ENCODE data around the gene ZNF750.

The ZNF750 gene

DNA sequence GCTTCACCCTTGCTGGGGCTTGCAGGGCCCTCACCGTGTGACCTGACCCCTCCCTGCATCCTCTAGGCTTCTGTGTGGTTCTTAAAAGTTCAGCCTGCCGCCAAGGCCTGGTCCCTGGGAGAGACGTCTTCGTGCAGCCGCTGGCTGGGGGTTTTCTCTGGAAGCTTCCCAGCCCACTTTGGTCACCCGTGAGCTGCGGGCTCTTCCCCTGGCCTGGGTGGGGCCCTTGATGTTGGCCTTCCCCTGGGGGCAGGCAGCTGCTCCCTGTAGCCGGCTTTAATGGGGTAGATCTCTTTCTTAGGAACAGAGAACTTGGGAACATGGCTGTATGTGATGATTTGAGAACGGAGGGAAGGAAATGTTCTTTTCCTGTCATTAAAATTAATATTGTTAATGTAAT lies 32.7 kb downstream of the ZNF750 start:
- peaks cover 0 to 56% (median 34%) of the 10 kb centered on the region in 5 donors for H3K36me3 ChIP-seq (ENCODE audit: control insufficient read depth in 5 of 5, insufficient read depth in 5 of 5, low read length in 5 of 5)
- no peaks in the 10 kb centered on the region for H3K27me3 ChIP-seq (ENCODE audit: control insufficient read depth in 5 of 5, insufficient read depth in 4 of 5, low read length in 5 of 5)
- no peak overlapping the region for H3K4me3 ChIP-seq (ENCODE audit: low read depth in 1 of 5, low read length in 5 of 5)
- H3K9ac ChIP-seq (ENCODE audit: low read length in 5 of 5), result no peak overlapping the region
- H3K9me3 ChIP-seq (ENCODE audit: control insufficient read depth in 5 of 5, low read length in 5 of 5), result no peaks in the 10 kb centered on the region
- H3K4me1 ChIP-seq (ENCODE audit: control insufficient read depth in 5 of 5, insufficient read depth in 5 of 5, low read length in 5 of 5), result peaks cover 12 to 41% (median 23%) of the 10 kb centered on the region in 5 donors
- H3K27ac ChIP-seq (ENCODE audit: low read depth, low read length), result no peak overlapping the region

- no peak overlapping the region for H3K27ac ChIP-seq (ENCODE audit: low read depth, low read length)
- H3K9me3 ChIP-seq (ENCODE audit: control insufficient read depth in 5 of 5, low read length in 5 of 5), result peaks cover 0 to under 1% (median 0%) of the 10 kb centered on the region in 5 donors
- peaks cover 0 to 54% (median 32%) of the 10 kb centered on the region in 5 donors for H3K36me3 ChIP-seq (ENCODE audit: control insufficient read depth in 5 of 5, insufficient read depth in 5 of 5, low read length in 5 of 5)
- no peak overlapping the region for H3K9ac ChIP-seq (ENCODE audit: low read length in 5 of 5)
- H3K4me1 ChIP-seq (ENCODE audit: control insufficient read depth in 5 of 5, insufficient read depth in 5 of 5, low read length in 5 of 5), result peaks cover 12 to 41% (median 23%) of the 10 kb centered on the region in 5 donors
- H3K27me3 ChIP-seq (ENCODE audit: control insufficient read depth in 5 of 5, insufficient read depth in 4 of 5, low read length in 5 of 5), result no peaks in the 10 kb centered on the region
- no peak overlapping the region for H3K4me3 ChIP-seq (ENCODE audit: low read depth in 1 of 5, low read length in 5 of 5)
Observed at GRCh38 chr17:82806645-82807044, 33.2 kb downstream of the ZNF750 start.

GRCh38 chr17:82805823-82806222 lies 34.0 kb downstream of the ZNF750 start:
- Histone ChIP-seq H3K9me3 (ENCODE audit: control insufficient read depth in 5 of 5, low read length in 5 of 5) (peaks cover 0 to 4% (median 0%) of the 10 kb centered on the region in 5 donors), H3K27ac (ENCODE audit: low read depth, low read length) (no peak overlapping the region), H3K9ac (ENCODE audit: low read length in 5 of 5) (no peak overlapping the region), H3K4me1 (ENCODE audit: control insufficient read depth in 5 of 5, insufficient read depth in 5 of 5, low read length in 5 of 5) (peaks cover 12 to 41% (median 23%) of the 10 kb centered on the region in 5 donors), H3K36me3 (ENCODE audit: control insufficient read depth in 5 of 5, insufficient read depth in 5 of 5, low read length in 5 of 5) (peaks cover 0 to 52% (median 30%) of the 10 kb centered on the region in 5 donors), H3K4me3 (ENCODE audit: low read depth in 1 of 5, low read length in 5 of 5) (no peak overlapping the region), H3K27me3 (ENCODE audit: control insufficient read depth in 5 of 5, insufficient read depth in 4 of 5, low read length in 5 of 5) (no peaks in the 10 kb centered on the region)

GRCh38 chr17:82805254-82805653 lies 34.6 kb downstream of the ZNF750 start:
- Histone ChIP-seq H3K4me3 (ENCODE audit: low read depth in 1 of 5, low read length in 5 of 5) (peak overlapping the region in 1 of 5 donors; percentile 13), H3K36me3 (ENCODE audit: control insufficient read depth in 5 of 5, insufficient read depth in 5 of 5, low read length in 5 of 5) (peaks cover 0 to 52% (median 30%) of the 10 kb centered on the region in 5 donors), H3K27ac (ENCODE audit: low read depth, low read length) (peak overlapping the region; percentile 41), H3K9ac (ENCODE audit: low read length in 5 of 5) (no peak overlapping the region), H3K9me3 (ENCODE audit: control insufficient read depth in 5 of 5, low read length in 5 of 5) (peaks cover 0 to 4% (median 0%) of the 10 kb centered on the region in 5 donors), H3K27me3 (ENCODE audit: control insufficient read depth in 5 of 5, insufficient read depth in 4 of 5, low read length in 5 of 5) (no peaks in the 10 kb centered on the region), H3K4me1 (ENCODE audit: control insufficient read depth in 5 of 5, insufficient read depth in 5 of 5, low read length in 5 of 5) (peaks cover 12 to 41% (median 23%) of the 10 kb centered on the region in 5 donors)

DNA sequence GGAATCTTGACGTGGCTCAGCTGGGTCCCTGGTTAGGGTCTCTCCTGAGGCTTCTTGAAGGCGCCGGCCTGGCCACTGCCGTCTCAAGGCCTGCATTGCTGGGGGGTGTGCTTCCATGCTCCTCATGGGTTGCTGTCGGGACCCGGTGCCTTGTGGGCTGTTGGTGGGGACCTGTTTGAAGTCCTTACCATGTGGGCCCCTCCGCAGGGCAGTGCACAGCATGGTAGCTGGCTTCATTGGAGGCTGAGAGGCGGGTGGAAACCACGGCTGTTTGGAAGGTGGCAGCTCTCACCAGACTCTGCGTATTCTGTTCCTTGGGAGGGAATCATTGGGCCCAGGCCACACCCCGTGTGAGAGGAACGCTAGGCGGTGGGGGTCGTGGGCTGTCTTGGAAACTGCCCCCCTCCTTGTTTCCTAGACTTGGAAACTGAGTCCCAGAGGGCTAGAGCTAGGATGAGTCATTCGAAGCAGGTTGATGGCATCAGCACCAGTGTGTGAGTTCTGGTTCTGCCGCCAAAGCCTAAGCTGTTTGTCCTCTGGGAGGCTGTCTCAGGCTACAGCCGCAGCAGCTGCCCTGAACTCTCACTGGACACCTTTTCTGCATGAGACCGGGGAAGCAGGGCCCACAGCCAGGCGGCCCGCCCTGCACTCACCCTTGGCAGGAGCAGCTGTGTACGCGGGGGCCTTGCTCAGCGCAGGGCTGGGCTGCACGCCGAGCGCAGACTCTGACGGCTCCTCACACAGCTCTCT lies 35.2 kb downstream of the ZNF750 start:
- Histone ChIP-seq H3K9me3 (ENCODE audit: control insufficient read depth in 5 of 5, low read length in 5 of 5) (peaks cover 0 to 4% (median 0%) of the 10 kb centered on the region in 5 donors), H3K27me3 (ENCODE audit: control insufficient read depth in 5 of 5, insufficient read depth in 4 of 5, low read length in 5 of 5) (no peaks in the 10 kb centered on the region), H3K27ac (ENCODE audit: low read depth, low read length) (peak overlapping the region; percentile 41), H3K4me3 (ENCODE audit: low read depth in 1 of 5, low read length in 5 of 5) (peak overlapping the region in 1 of 5 donors; percentile 13), H3K9ac (ENCODE audit: low read length in 5 of 5) (no peak overlapping the region), H3K4me1 (ENCODE audit: control insufficient read depth in 5 of 5, insufficient read depth in 5 of 5, low read length in 5 of 5) (peaks cover 12 to 41% (median 23%) of the 10 kb centered on the region in 5 donors), H3K36me3 (ENCODE audit: control insufficient read depth in 5 of 5, insufficient read depth in 5 of 5, low read length in 5 of 5) (peaks cover 0 to 51% (median 28%) of the 10 kb centered on the region in 5 donors)

DNA sequence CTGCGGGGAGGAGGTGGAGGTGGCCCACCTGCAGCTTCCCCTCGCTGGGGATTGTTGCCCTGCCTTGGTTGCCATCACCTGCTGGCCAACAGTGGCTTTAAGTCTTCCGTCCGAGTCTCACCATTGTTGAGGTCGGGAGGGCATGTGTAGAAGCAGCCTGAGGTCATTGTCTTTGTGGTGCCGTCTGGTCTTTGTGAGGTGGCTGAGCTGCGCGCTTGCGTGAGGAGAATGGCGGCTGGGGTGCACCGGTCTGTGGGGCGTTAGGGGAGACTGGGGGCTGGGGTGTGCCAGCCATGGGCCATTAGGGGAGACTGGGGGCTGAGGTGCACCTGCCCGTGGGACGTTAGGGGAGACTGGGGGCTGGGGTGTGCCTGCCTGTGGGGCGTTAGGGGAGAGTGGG lies 36.2 kb downstream of the ZNF750 start:
- H3K9me3 ChIP-seq (ENCODE audit: control insufficient read depth in 5 of 5, low read length in 5 of 5), result peaks cover 0 to 4% (median 0%) of the 10 kb centered on the region in 5 donors
- no peak overlapping the region for H3K9ac ChIP-seq (ENCODE audit: low read length in 5 of 5)
- H3K27ac ChIP-seq (ENCODE audit: low read depth, low read length), result no peak overlapping the region
- no peak overlapping the region for H3K4me3 ChIP-seq (ENCODE audit: low read depth in 1 of 5, low read length in 5 of 5)
- peaks cover 12 to 41% (median 23%) of the 10 kb centered on the region in 5 donors for H3K4me1 ChIP-seq (ENCODE audit: control insufficient read depth in 5 of 5, insufficient read depth in 5 of 5, low read length in 5 of 5)
- no peaks in the 10 kb centered on the region for H3K27me3 ChIP-seq (ENCODE audit: control insufficient read depth in 5 of 5, insufficient read depth in 4 of 5, low read length in 5 of 5)
- peaks cover 0 to 52% (median 25%) of the 10 kb centered on the region in 5 donors for H3K36me3 ChIP-seq (ENCODE audit: control insufficient read depth in 5 of 5, insufficient read depth in 5 of 5, low read length in 5 of 5)

DNA sequence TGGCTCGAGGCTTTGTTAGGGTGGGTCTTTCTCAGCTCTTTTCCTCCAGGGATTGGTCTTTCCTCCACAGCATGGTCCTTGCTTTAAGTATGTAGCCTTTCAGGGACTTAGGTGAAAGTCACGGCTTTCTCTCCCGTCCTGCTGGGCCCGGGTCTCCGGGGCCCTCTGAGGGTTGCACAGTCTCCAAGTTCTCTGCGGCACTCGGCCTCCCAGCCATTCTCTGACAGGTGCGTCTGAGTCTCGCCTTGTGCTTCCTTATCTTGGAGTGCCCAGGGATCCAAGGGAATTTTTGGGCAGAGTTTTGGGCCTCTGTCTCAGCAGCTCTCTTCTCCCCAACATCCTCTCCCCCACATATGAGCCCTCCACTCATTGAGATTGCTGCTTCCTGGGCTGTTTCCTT lies 36.6 kb downstream of the ZNF750 start:
- Histone ChIP-seq H3K4me1 (ENCODE audit: control insufficient read depth in 5 of 5, insufficient read depth in 5 of 5, low read length in 5 of 5) (peaks cover 12 to 41% (median 23%) of the 10 kb centered on the region in 5 donors), H3K36me3 (ENCODE audit: control insufficient read depth in 5 of 5, insufficient read depth in 5 of 5, low read length in 5 of 5) (peaks cover 0 to 55% (median 25%) of the 10 kb centered on the region in 5 donors), H3K9me3 (ENCODE audit: control insufficient read depth in 5 of 5, low read length in 5 of 5) (peaks cover 0 to 4% (median 0%) of the 10 kb centered on the region in 5 donors), H3K27ac (ENCODE audit: low read depth, low read length) (no peak overlapping the region), H3K27me3 (ENCODE audit: control insufficient read depth in 5 of 5, insufficient read depth in 4 of 5, low read length in 5 of 5) (no peaks in the 10 kb centered on the region), H3K4me3 (ENCODE audit: low read depth in 1 of 5, low read length in 5 of 5) (no peak overlapping the region), H3K9ac (ENCODE audit: low read length in 5 of 5) (no peak overlapping the region)

- Histone ChIP-seq H3K36me3 (ENCODE audit: control insufficient read depth in 5 of 5, insufficient read depth in 5 of 5, low read length in 5 of 5) (peaks cover 0 to 45% (median 20%) of the 10 kb centered on the region in 5 donors), H3K9ac (ENCODE audit: low read length in 5 of 5) (no peak overlapping the region), H3K27me3 (ENCODE audit: control insufficient read depth in 5 of 5, insufficient read depth in 4 of 5, low read length in 5 of 5) (no peaks in the 10 kb centered on the region), H3K9me3 (ENCODE audit: control insufficient read depth in 5 of 5, low read length in 5 of 5) (peaks cover 0 to 4% (median 0%) of the 10 kb centered on the region in 5 donors), H3K27ac (ENCODE audit: low read depth, low read length) (no peak overlapping the region), H3K4me3 (ENCODE audit: low read depth in 1 of 5, low read length in 5 of 5) (peak overlapping the region in 3 of 5 donors; percentile 25 to 43 (median 28)), H3K4me1 (ENCODE audit: control insufficient read depth in 5 of 5, insufficient read depth in 5 of 5, low read length in 5 of 5) (peaks cover 12 to 32% (median 23%) of the 10 kb centered on the region in 5 donors)
Observed at GRCh38 chr17:82802075-82802780, 37.6 kb downstream of the ZNF750 start.

GRCh38 chr17:82801377-82801970 lies 38.3 kb downstream of the ZNF750 start:
- Histone ChIP-seq H3K4me1 (ENCODE audit: control insufficient read depth in 5 of 5, insufficient read depth in 5 of 5, low read length in 5 of 5) (peaks cover 12 to 24% (median 16%) of the 10 kb centered on the region in 5 donors), H3K27ac (ENCODE audit: low read depth, low read length) (no peak overlapping the region), H3K27me3 (ENCODE audit: control insufficient read depth in 5 of 5, insufficient read depth in 4 of 5, low read length in 5 of 5) (no peaks in the 10 kb centered on the region), H3K4me3 (ENCODE audit: low read depth in 1 of 5, low read length in 5 of 5) (no peak overlapping the region), H3K9me3 (ENCODE audit: control insufficient read depth in 5 of 5, low read length in 5 of 5) (peaks cover 0 to 4% (median 0%) of the 10 kb centered on the region in 5 donors), H3K36me3 (ENCODE audit: control insufficient read depth in 5 of 5, insufficient read depth in 5 of 5, low read length in 5 of 5) (peaks cover 0 to 39% (median 20%) of the 10 kb centered on the region in 5 donors), H3K9ac (ENCODE audit: low read length in 5 of 5) (no peak overlapping the region)

Data from subcutaneous abdominal adipose tissue (tissue), 5 donors.